ENCODE results near the gene SRR.

The SRR gene

GRCh38 chr17:2289878-2290478 is 13.8 kb upstream of the SRR start:
- 0 out of 2 replicates have a peak overlapping the region, but pooled peaks have one; percentile 15 for H2AFZ ChIP-seq (ENCODE audit: low read length)
- peaks cover 33% of the 10 kb centered on the region for H3K4me1 ChIP-seq (ENCODE audit: low read length)
- no peaks in the 10 kb centered on the region for H3K27me3 ChIP-seq (replicated peaks; ENCODE audit: insufficient read depth, low read length)
- no peaks in the 10 kb centered on the region for H3K9me2 ChIP-seq (replicated peaks; ENCODE audit: insufficient read depth, low read length)
- peak overlapping the region; percentile 10; the same call in 1 of the 2 replicates for H3K9ac ChIP-seq (ENCODE audit: low read length)
- H3K36me3 ChIP-seq (replicated peaks; ENCODE audit: insufficient read depth, low read length), result 0 out of 2 replicates have a peak, but pooled peaks cover 7% of the 10 kb centered on the region
- H3K4me2 ChIP-seq (ENCODE audit: low read depth, low read length), result peak overlapping the region; percentile 68
- peak; percentile 50 for DNase-seq
- no peak for TF ChIP-seq EZH2phosphoT487 (IDR thresholded peaks at IDR 0.05; ENCODE audit: low read length)
- no peak for TF ChIP-seq CTCF (IDR thresholded peaks at IDR 0.05; ENCODE audit: low read length)
- TF ChIP-seq EZH2 (optimal IDR thresholded peaks at IDR 0.05; ENCODE audit: low read depth, low read length), result no peak
- H3F3A ChIP-seq (ENCODE audit: insufficient read depth, low read length), result peaks cover 9% of the 10 kb centered on the region
- no peaks in the 10 kb centered on the region for H4K20me1 ChIP-seq (ENCODE audit: insufficient read depth, low read length)
- H3K9me3 ChIP-seq (replicated peaks; ENCODE audit: insufficient read depth, low read length), result no peaks in the 10 kb centered on the region
- 0 out of 2 replicates have a peak overlapping the region, but pooled peaks have one; percentile 1 for H3K4me3 ChIP-seq (ENCODE audit: low read length)
- peaks cover 29% of the 10 kb centered on the region for H3K79me2 ChIP-seq (ENCODE audit: low read length)
- H3K27ac ChIP-seq (ENCODE audit: low read length), result peak overlapping the region; percentile 77

- H4K20me1 ChIP-seq (ENCODE audit: insufficient read depth, low read length), result no peaks in the 10 kb centered on the region
- H3K4me3 ChIP-seq (ENCODE audit: low read length), result no peak overlapping the region
- no peaks in the 10 kb centered on the region for H3K9me2 ChIP-seq (replicated peaks; ENCODE audit: insufficient read depth, low read length)
- peaks cover 33% of the 10 kb centered on the region for H3K4me1 ChIP-seq (ENCODE audit: low read length)
- H2AFZ ChIP-seq (ENCODE audit: low read length), result no peak overlapping the region
- H3K36me3 ChIP-seq (replicated peaks; ENCODE audit: insufficient read depth, low read length), result 0 out of 2 replicates have a peak, but pooled peaks cover 7% of the 10 kb centered on the region
- no peak for TF ChIP-seq EZH2 (optimal IDR thresholded peaks at IDR 0.05; ENCODE audit: low read depth, low read length)
- no peak for TF ChIP-seq CTCF (IDR thresholded peaks at IDR 0.05; ENCODE audit: low read length)
- TF ChIP-seq EZH2phosphoT487 (IDR thresholded peaks at IDR 0.05; ENCODE audit: low read length), result no peak
- peaks cover 35% of the 10 kb centered on the region for H3K79me2 ChIP-seq (ENCODE audit: low read length)
- DNase-seq, result no peak
- H3K9me3 ChIP-seq (replicated peaks; ENCODE audit: insufficient read depth, low read length), result no peaks in the 10 kb centered on the region
- H3K27me3 ChIP-seq (replicated peaks; ENCODE audit: insufficient read depth, low read length), result no peaks in the 10 kb centered on the region
- H3K9ac ChIP-seq (ENCODE audit: low read length), result no peak overlapping the region
- no peak overlapping the region for H3K27ac ChIP-seq (ENCODE audit: low read length)
- no peak overlapping the region for H3K4me2 ChIP-seq (ENCODE audit: low read depth, low read length)
- H3F3A ChIP-seq (ENCODE audit: insufficient read depth, low read length), result peaks cover 9% of the 10 kb centered on the region
Observed at GRCh38 chr17:2292100-2292499, 11.7 kb upstream of the SRR start.

- no peaks in the 10 kb centered on the region for H3K9me2 ChIP-seq (replicated peaks; ENCODE audit: insufficient read depth, low read length)
- H3K4me2 ChIP-seq (ENCODE audit: low read depth, low read length), result no peak overlapping the region
- TF ChIP-seq EZH2 (optimal IDR thresholded peaks at IDR 0.05; ENCODE audit: low read depth, low read length) (no peak), EZH2phosphoT487 (IDR thresholded peaks at IDR 0.05; ENCODE audit: low read length) (no peak), CTCF (IDR thresholded peaks at IDR 0.05; ENCODE audit: low read length) (no peak)
- H3K9ac ChIP-seq (ENCODE audit: low read length), result no peak overlapping the region
- H3F3A ChIP-seq (ENCODE audit: insufficient read depth, low read length), result peaks cover 1% of the 10 kb centered on the region
- H3K4me3 ChIP-seq (ENCODE audit: low read length), result no peak overlapping the region
- H4K20me1 ChIP-seq (ENCODE audit: insufficient read depth, low read length), result no peaks in the 10 kb centered on the region
- no peaks in the 10 kb centered on the region for H3K9me3 ChIP-seq (replicated peaks; ENCODE audit: insufficient read depth, low read length)
- peaks cover 14% of the 10 kb centered on the region for H3K4me1 ChIP-seq (ENCODE audit: low read length)
- peaks cover 47% of the 10 kb centered on the region for H3K79me2 ChIP-seq (ENCODE audit: low read length)
- 0 out of 2 replicates have a peak, but pooled peaks cover 10% of the 10 kb centered on the region for H3K36me3 ChIP-seq (replicated peaks; ENCODE audit: insufficient read depth, low read length)
- H2AFZ ChIP-seq (ENCODE audit: low read length), result no peak overlapping the region
- H3K27me3 ChIP-seq (replicated peaks; ENCODE audit: insufficient read depth, low read length), result no peaks in the 10 kb centered on the region
- H3K27ac ChIP-seq (ENCODE audit: low read length), result no peak overlapping the region
- DNase-seq, result no peak
Observed at GRCh38 chr17:2295575-2295974, 8.2 kb upstream of the SRR start.

All from MM.1S (cell line).